ENCODE data around the gene C1orf50.
"Not testable (repeated sequence)": the region's sequence is repeated elsewhere in the genome, so short reads cannot be mapped to it uniquely, and the experiment has no call there.

The C1orf50 gene

DNA sequence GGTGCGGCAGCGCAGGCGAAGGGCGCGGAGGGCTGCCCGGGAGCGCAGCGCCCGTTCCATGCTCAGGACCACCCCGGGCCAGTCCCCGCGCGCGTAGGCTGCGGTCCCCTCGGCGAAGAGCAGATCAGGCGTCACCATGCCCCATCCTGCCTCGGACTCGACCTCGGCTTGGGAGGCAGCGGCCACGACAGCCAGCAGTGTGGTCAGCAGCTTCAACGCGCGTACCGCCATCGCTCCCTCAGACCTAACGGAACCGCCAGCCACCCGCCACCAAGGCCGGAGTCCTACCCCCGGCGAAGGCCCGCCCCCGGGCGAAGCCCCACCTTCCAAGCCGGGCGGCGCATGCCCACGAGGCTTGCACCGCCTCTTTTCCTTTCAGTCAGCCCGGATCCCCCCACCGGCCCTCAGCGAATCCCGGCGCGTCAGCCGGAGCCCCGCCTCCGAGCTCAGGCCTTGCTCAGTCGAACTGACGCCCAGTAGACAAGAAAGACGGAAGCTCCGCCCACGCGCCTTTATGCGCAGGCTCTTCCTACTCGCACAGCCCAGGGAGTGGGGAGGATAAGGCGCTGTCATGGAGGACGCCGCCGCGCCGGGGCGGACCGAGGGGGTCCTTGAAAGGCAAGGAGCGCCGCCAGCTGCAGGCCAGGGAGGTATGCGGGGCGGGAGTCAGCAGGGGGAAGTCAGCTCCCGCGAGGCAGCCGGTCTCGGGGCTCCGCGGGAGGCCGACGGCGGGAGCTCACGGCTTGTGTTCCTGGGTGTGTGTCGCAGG lies at the start of gene C1orf50, which contains the start of gene P3H1:
Gene C1orf50 (plus strand): TSS at position 509 of the 769 bp plus-strand sequence. CDS start 63 bp downstream, at position 572.
Gene P3H1 (minus strand): TSS at position 288 of the 769 bp plus-strand sequence. CDS start 57 bp downstream, at position 231.
- DNase-seq = peak; percentile 100

DNA sequence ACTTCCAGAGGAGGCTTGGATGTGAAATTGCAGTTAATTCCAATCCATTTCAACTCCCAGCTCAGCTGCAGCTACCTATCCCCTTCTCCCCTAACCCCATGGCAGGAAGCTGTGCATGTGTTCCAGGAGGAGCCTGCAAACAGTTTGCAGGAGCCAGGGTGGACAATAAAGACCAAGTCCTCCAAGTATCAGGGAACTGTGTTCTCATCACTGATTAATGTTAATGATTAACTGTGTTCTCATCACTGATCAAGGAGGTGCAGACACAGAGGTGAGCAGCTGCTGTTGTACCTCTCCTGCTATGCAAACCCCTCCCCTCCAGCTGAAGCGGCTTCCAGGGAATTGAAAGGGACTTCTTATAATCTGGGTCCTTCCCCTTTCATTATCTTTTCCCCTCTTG lies 46.2 kb upstream of the C1orf50 start:
- no peak for DNase-seq

DNA sequence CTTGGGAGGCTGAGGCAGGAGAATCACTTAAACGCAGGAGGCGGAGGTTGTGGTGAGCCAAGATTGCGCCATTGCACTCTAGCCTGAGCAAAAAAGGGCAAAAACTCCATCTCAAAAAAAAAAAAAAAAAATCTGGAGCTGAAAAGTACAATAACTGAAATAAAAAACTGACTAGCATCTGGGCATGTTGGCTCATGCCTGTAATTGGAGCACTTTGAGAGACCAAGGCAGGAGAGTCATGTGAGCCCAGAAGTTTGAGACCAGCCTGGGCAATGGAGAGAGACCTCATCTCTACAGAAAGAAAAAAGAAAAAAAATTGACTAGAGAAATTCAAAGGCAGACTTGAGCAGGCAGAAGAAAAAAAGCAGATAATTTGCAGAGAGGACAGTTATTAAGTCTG lies 45.1 kb upstream of the C1orf50 start:
- no peak for DNase-seq

DNA sequence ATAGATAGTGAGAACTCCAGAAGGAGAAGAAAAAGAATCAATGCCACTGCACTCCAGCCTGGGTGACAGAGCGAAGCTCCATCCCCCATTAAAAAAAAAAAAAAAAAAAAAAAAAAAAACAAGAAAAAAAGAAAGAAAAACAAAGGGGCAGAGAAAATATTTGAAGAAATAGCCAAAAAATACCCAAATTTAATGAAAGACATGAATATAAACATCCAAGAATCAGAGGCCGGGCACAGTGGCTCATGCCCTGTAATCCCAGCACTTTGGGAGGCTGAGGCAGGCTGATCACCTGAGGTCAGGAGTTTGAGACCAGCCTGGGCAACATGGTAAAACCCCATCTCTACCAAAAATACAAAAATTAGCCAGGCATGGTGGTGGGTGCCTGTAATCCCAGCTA lies 44.6 kb upstream of the C1orf50 start:
- not testable (repeated sequence) for DNase-seq

DNA sequence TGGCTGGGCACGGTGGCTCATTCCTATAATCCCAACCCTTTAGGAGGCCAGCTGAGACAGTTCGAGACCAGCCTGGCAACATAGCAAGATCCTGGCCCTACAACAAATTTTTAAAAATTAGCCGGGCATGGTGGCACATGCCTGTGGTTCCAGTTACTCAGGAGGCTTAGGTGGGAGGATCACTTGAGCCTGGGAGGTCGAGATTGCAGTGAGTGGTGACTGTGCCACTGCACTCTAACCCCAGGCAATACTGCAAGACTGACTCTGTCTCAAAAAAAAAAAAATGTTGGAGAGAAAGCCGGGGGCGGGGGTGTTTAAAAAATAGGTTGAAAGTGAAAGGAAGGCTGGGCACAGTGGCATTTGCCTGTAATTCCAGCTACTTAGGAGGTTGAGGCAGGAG lies 43.5 kb upstream of the C1orf50 start:
- no peak for DNase-seq

DNA sequence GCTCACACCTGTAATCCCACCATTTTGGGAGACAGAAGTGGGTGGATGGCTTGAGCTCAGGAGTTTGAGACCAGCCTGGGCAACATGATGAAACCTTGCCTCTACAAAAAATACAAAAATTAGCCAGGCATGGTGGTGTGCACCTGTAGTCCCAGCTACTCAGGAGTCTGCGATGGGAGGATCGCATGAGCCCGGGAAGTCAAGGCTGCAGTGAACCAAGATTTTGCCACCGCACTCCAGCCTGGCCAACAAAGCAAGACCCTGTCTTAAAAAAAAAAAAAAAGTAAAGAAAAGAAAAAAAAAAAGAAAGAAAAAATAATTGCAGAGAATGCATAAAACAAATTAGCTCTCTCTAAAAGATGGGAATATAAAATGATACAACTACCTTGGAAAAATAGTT lies 41.2 kb upstream of the C1orf50 start:
- DNase-seq = not testable (repeated sequence)

DNA sequence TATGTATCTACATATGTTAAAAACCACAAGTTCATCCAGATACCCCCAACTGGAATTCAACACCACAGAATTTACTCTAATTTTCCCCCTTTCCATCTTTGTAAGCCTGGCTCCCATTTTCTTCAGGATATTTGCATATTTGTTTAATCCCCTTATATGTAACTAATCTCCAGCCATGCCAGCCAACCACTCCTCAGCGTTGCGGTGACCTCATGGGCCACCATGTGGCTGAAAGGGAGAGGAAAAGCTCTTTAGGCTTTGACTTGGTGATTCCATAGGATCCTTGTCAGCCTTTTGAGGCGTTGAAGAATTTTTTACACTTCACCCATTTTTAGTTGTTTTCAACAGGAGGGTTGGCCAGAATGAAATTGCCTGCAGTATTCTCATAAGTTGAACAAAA lies 37.0 kb upstream of the C1orf50 start:
- DNase-seq = no peak

DNA sequence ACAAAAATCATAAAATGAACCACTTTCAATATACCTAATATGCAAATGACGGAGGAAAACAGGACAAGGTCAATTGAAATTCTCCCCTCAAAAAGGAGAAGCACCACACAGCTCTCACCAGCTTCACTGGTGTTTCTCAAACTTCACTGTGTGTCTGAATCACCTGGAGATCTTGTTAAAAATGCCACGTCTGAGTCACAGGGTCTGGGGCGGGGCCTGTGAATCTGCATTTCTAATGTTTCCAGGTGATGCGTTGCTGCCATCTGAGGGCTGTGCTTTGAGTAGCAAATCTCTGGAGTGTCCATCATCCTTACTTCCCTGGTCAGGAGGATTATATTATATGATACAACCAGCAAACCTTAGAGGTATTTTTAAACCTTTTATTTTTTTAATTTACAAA lies 36.1 kb upstream of the C1orf50 start:
- DNase-seq = no peak

DNA sequence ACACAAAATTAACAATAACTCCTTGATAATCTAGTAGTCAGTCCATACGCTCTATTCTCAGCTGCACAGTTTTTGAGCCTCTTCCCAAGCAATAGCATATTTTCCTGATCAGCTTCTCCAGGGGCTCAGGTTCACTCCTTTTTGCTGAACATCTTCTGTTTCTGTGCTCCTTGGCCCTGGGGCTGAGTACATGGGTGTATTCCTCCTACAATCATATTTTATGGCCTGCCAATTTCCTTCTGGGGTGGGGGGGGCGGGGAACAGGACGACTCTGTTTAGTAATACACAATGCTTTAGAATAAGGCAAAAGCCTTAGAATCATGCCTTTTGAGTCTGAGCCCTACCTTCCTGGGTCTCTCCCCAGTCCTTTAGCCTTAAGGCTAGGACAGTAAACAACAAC lies 35.5 kb upstream of the C1orf50 start:
- no peak for DNase-seq

DNA sequence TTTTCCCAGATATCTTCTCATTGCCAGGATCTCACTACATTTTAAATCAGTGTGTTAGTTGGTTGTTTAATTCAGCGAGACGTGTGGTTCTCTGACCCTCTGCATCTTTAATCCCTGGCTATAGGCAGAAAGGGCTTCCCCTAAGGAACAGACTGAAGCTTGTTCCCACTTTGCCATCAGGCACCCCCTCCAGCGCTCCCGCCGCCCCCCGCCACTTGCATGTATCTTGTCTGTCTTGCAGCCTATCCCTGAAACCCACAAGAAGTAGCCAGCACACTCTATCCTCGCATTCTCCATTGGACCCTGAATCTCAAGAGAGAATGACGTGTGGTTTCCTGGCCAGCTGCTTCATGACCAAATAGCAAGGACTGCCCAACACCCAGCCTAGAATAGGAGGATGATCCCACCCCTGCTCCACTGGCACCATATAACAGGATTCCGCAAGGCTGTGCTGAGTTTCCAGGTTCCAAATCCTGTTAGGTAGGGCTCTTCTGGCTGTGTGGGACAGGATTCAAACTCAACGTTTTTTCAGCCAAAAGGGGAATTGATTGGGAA lies 34.8 kb upstream of the C1orf50 start:
- DNase-seq = no peak

DNA sequence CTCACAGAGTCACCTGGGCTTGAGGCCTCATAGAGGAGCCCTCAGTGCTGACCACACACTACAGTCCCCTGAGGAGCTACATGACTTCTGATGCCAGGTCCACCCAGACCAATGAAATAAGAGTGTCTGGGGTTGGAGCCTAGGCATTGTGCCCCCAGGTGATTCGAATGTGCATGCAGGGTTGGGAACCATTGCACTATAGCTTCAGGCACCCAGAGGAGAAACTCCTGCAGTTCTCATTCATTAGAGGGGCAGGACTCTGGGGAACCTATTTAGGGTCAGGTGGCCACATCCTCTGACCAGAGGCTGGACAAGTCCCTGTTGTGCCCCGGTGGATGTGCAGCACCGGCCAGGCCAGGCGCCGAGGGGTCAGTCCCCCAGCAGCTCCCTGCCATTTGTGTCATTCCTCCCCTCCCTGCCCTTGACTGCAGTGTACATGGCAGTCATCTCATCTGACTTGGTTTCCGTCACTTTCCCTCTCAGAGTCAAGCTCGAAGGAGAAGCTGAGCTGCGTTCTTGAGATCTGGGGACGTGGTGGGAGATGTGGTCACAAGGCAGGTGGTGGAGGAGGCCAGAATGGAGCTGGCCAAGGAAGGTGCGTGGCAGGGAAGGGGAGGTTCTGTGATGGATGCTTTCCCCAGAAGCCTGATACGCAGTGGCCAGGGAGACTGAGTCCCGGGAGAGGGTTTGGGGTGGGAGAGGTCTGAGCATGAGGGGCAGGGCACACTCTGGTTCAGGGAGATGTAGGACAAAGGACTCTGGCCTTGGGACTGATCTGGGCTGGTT lies 33.4 kb upstream of the C1orf50 start:
- DNase-seq = no peak

DNA sequence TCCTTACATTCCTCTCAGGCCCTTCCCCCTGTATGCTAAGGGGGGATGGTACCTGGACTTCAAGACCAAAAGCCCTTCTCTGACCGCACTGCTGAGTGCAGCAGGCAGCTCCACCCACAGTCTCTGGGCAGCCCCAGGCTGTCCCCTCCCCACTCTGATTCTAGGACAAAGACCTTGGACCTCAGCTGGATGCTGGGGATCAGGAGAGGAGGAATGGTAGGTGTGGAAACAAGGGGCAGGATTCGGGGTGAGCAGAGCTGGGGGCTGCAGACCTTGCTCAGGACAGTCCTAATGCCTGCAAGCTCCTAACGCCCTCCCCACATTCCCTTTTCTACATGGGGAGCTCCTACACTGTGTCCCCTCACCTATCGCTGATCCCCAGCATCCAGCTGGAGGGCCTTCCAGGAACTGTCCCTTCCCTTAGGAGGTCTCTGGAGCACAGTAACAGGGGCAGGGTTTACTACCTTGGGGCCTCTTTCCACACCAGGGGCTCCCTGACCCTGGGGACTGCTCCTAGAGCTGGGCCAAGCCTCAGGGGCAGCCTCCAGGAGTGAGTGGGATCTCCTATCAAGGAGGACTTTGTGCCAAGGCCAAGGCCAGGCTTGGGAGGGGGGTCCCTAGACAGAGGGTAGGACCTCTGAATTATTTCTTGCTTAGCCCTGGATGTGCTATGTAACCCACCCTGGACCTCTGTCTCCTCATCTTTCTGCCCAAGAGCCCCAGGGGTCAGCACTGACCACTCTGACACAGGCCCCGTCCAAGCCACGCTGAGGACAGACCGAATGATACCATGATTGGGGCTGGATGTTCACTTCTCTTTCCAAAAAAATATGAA lies 32.6 kb upstream of the C1orf50 start:
- no peak for DNase-seq

DNA sequence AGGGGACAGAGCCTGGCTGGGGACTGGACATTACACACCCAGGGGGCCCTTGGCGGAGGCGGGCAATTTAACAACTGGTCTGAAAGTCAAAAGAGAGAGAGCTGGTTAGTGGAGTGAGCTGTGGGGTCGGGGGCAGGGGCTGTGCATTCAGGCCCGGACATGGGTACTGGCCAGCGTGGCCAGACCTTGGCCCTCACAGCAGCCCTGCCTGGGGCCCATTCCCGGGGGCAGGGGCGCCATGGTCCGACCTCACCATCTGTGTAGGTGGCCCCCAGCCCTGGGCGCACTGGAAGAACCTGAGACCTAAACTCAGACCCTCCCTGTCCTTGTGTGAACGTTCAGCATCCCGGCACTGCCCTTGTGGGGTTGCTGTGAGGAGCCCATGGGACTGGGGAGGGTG lies 32.0 kb upstream of the C1orf50 start:
- no peak for DNase-seq

DNA sequence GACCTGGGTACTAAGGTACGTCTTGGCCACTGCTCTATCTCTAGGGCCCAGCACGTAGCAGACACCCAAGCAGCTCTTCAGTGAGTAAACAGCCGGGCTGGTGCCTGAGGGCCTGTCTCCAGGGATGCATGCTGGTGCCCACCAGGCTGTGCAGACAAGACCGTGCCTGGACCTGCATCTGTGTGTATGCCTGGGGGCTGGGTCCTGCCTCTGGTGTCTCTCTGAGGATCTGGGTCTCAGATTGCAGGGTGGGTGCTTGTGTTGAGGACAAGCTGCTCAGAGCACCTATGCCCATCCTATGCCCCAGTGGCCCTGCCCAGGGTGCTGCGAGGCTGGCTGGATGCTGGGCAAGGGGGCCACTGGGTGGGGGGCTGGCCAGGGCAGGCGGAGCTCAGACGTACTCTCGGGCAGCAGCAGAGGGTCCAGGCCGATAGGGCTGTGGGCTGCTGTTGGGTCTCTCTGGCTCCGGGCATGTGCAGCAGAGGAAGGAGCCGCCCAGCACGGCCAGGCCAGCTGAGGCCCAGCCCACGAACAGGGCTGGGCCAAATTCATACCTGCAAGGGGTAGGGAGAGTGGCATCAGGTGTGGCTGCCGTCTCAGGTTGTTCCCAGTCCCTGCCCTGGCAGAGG lies 31.5 kb upstream of the C1orf50 start:
- DNase-seq = no peak

DNA sequence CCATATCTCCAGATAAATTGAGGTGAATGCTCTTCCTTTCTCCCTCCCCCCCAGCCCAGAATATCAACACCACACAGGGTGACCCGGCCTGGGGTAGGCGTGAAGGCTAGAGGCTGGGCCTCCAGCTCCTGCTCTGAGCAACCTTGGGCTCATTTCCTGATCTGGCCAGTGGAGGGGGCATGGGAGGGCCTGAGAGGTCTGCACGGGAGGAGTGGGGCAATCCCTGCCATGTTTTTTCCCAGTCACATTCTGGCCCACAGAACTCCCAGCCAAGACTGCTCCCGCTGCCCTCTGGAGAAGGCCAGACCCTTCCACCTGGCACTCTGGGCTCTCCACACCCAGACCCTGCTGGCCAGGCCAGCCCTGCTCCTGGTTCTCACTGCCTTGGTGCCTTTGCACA lies 30.9 kb upstream of the C1orf50 start:
- DNase-seq = no peak

DNA sequence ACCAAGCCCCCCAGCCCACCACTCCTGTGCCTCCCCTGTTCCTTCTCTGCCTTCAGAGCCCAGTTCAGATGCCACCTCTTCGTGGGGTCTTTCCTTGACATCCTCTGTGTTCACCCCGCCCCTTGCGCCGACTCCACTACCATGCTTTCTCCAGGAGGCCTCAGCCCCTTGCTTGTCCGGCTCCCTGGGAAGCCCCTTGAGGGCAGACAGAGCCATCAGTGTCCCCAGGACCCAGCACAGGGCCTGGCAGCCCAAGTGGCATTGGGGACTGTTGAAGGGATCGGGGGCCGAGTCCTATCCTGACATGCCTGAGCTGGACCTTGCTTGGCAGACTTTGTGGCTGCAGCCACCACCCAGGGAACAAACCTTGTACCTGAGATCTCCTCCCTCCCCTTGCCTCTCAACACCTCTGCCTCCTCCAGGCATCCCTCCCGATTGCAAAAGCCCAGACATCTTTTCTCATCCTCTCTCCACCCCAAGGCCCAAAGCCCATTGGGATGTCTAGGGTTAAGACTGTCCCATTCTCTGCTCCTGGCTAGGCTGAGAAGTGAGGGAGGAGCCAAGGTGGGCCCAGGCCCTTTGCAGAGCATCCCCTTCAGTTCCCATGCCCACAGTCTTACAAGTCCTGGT lies 30.4 kb upstream of the C1orf50 start:
- DNase-seq = no peak

DNA sequence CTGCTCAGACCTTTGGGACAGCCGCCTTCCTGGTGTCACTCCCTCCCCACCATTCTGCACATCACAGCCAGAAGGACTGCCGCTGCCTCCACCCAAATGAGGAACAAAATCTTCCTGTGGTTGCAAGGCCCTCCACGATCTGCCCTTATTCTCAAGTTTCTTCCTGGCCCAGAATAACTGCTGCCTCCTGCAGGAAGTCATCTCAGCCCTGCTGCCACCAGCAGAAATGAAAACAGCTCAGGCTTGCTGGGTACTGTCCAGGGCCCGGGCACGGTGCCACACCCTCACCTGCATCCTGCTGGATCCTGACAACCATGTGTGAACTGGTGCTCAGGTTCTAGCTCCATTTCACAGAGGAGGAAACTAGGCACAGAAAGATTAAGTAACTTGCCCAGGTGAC lies 29.8 kb upstream of the C1orf50 start:
- DNase-seq = no peak

DNA sequence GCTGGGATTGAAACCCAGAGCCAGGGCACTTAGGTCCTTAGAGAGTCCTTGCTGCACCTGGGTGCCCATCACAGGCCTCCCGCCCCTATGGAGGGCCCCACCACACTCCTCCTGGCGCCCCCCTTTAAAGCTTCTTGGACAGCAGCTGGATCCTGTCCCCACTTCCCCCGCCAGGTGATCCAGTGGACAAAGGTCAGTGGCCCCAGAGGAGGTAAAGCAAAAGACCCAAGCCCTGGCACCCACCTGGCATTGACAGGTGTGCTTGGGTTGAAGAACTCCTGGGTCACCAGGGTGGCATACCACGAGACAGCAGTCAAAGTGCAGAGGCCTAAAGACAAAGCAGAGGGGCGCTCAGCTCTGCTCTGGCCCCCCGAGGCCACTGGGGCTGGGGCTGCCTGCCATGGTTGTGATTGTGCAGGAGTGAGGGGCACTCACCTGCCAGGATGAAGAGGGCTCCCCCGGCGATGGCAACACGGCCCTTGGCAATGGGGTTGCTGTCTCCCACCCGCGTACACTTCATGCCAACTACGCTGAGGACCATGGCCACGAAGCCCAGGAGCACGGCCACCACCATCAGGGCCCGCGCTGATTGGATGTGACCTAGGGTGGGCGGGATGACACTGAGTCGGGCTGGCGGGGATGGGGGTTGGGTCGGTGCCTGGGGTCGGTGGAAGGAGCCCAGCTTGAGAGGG lies 28.9 kb upstream of the C1orf50 start:
- DNase-seq = no peak

DNA sequence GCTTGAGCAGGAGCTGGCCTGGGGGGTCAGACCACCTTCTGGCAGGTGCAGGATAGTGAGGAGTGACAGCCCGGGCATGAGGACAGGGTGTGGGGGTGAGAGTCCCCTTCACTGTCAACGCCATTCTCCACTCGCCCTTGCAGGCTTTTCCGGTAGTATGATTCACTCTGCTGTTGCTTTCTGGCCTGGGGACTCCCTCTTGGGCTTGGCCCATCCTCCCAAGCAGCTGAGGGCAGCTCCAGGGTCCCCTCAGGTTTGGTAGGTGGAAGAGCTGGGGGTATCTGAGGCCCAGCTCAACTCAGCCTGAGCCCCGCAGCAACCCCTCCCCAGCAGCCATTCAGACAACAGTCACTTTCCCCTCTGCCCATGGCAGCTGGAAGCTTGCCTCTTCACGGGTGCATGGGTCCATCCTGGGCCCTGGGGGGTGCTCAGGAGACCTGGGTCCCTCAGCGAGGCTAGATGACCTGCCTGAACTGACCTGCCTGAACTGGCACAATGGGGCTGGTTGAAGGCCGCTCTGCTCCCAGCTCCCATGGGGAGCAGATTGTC lies 28.3 kb upstream of the C1orf50 start:
- DNase-seq = no peak

DNA sequence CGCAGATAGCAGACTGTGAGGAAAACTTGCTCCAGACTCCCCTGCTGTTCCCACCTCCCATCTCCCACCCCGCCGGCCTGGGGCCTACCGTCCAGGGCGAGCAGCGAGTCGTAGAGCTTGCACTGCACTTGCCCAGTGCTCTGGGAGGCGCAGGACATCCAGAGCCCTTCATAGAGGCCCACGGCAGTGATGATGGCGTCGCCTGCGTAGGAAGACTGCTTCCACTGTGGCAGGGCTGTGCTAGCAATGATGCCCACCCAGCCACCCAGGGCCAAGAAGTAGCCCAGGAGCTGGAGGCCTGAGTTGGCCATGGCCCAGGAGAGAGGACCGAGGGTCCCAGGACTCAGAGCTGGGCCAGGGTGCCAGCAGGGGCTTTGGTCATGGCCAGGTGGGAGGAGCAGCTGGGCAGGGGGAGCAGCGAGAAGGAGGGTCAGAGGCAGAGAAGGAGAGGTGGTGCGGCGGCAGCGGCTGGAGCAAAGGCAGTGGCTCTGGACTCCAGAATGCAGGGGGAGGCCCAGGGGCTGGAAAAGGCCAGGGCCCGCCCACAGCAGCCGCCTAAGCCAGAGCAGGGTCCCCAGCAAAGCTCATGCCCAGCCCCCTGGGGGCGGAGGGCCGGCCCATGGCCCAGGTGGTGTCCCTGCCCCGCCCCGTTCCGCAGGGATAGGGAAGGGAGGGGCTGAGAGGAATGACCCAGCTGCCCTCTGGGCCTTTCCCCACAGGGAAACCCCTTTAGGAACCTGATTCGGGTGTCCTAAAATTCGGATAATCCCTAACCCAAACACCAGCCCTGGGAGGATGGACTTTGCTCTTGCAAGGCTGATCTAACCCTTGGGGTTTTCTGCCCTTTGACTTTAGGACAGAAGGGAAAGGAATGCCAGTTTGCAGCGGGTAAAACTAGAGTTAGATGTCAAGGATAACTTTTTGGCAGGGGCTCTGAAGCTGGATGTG lies 27.0 kb upstream of the C1orf50 start, which contains the start of gene CLDN19:
Gene CLDN19 (minus strand): TSS at position 484 of the 948 bp plus-strand sequence. CDS start 173 bp downstream, at position 311.
- DNase-seq = no peak

Data from NCI-H1092 (cell line).